OCI-LY3 (cell line): Measurements from ENCODE around the gene TP53I11.

Source experiments
- EZH2phosphoT487 ChIP-seq: fragments of 200-600 bp; shearing (Covaris generic); IDR thresholded peaks from 2 replicates; pipeline ENCODE4 v1.6.1; 2018; ENCODE audit warnings: antibody characterized with exemption, mixed run types, low read depth
- TF ChIP-seq, protein P1 (sequence below): fragments of 200-600, 300-600 bp; sonication (generic); IDR thresholded peaks from 2 replicates; pipeline ENCODE4 v1.5.1; 2014; ENCODE audit warnings: antibody characterized with exemption, low read length, low read depth

DNA sequence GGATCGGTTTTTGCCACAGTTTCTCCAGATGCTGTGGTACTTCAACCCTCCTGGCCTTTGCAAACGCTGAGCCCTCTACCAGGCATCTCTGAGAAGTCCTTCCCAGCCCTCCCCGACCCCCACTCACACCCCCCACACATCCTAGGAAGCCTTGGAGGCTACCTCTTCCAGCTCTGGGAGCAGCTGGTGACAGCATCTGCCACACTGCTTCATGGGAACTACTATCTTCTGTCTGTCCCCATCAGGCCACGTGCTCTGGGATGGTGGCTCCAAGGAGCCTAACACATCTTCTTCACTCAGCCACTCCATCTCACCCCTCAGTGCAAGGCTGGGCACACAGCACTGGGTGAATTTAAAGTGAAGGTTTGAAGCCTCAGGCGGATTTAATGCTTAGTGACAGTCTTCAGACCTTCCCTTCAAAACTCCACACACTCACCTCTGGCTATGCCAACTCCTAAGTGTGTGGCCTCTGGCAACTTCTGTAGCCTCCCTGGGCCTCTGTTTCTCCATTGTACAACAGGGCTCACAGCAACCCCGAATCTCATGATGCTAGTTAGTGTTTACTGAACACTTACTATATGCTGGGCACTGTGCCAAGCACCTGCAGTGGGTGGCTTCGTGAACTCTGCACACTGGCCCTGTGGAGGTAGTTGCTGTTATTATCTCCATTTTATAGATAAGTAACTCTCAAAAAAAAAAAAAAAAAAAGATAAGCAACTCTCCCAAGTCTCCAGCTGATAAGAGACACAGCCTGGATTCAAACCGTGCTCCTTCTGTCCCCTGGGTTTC lies 7.3 kb upstream of the TP53I11 start:
- TF ChIP-seq, protein P1, sequence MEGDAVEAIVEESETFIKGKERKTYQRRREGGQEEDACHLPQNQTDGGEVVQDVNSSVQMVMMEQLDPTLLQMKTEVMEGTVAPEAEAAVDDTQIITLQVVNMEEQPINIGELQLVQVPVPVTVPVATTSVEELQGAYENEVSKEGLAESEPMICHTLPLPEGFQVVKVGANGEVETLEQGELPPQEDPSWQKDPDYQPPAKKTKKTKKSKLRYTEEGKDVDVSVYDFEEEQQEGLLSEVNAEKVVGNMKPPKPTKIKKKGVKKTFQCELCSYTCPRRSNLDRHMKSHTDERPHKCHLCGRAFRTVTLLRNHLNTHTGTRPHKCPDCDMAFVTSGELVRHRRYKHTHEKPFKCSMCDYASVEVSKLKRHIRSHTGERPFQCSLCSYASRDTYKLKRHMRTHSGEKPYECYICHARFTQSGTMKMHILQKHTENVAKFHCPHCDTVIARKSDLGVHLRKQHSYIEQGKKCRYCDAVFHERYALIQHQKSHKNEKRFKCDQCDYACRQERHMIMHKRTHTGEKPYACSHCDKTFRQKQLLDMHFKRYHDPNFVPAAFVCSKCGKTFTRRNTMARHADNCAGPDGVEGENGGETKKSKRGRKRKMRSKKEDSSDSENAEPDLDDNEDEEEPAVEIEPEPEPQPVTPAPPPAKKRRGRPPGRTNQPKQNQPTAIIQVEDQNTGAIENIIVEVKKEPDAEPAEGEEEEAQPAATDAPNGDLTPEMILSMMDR: no peak
- no peak for TF ChIP-seq EZH2phosphoT487
